Ureter (tissue), 1 donor: ENCODE data around the gene MAP2K3. TPM values are rescaled to one million over a fixed set of nuclear protein-coding genes. Genes with fewer than 3 reads are reported as not detected.
"Not testable (repeated sequence)": the region's sequence is repeated elsewhere in the genome, so short reads cannot be mapped to it uniquely, and the experiment has no call there.

Experiments used
- DNase-seq: peaks from one replicate; pipeline ENCODE4 v3.0.0-alpha.2; 2020; ENCODE audit warnings: low spot score
- total RNA-seq: library from RNA; stranded (reverse); gene quantifications from one replicate; pipeline ENCODE4 v1.2.4, GENCODE V29; 2023
- donor health status: DM: yes; HTN: yes; CAD: no.

The MAP2K3 gene
- total RNA-seq, 1 donor from 2014 or later, result 55.2 TPM

GRCh38 chr17:21296097-21297025 lies 11.8 kb downstream of the MAP2K3 start:
- DNase-seq, result no peak

GRCh38 chr17:21297026-21297520 lies 12.6 kb downstream of the MAP2K3 start:
- no peak for DNase-seq

DNA sequence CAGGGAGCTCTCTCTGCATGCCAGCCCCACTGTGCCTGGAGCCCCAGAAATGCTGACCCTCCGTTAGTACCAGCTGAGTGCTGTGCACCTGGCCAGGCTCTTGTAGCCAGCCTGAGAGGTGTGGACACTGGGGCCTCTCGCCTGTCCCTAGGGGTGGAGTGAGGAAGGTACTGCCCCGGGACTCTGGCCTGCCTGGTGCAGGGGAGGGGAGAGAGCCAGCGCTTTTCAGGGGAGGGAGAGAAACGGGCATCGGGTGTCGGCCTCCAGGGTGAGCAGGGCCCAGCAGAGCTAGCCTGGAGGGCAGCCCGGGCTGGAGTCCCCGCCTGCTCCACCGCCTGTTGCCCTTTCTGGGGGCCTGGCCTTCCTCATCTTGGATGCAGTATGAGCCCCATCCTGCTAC lies 13.1 kb downstream of the MAP2K3 start:
- no peak for DNase-seq

GRCh38 chr17:21298056-21298982 lies 13.8 kb downstream of the MAP2K3 start:
- DNase-seq, result no peak

DNA sequence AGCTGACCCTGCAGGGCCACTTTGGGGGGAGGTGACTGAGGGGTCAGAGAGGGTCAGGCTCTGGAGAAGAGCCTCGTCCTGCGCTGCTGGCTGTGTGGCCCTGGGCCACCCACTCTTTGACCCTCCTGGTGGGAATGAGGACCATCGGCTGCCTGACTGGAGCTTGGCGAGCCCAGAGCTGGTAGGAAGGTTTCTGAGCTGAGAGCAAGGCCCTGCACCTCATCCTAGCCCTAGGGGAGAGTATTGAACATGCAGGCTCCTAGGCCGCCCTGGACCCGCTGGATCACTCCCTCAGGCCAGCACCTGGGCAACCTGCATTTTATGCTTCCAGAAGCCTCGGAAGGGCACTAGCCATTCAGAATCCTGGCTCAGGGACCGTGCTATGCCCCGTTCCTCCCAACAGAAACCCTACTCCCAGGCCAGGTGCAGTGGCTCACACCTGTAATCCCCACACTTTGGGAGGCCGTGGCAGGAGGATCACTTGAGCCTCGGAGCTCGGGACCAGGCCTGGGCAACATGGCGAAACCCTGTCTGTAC lies 14.5 kb downstream of the MAP2K3 start:
- DNase-seq, result no peak

GRCh38 chr17:21299981-21300600 lies 15.6 kb downstream of the MAP2K3 start:
- DNase-seq, result no peak

- no peak for DNase-seq
These were observed 16.4 kb downstream of the MAP2K3 start for GRCh38 chr17:21300601-21301571.

GRCh38 chr17:21301593-21302550 lies 17.4 kb downstream of the MAP2K3 start:
- DNase-seq, result no peak

DNA sequence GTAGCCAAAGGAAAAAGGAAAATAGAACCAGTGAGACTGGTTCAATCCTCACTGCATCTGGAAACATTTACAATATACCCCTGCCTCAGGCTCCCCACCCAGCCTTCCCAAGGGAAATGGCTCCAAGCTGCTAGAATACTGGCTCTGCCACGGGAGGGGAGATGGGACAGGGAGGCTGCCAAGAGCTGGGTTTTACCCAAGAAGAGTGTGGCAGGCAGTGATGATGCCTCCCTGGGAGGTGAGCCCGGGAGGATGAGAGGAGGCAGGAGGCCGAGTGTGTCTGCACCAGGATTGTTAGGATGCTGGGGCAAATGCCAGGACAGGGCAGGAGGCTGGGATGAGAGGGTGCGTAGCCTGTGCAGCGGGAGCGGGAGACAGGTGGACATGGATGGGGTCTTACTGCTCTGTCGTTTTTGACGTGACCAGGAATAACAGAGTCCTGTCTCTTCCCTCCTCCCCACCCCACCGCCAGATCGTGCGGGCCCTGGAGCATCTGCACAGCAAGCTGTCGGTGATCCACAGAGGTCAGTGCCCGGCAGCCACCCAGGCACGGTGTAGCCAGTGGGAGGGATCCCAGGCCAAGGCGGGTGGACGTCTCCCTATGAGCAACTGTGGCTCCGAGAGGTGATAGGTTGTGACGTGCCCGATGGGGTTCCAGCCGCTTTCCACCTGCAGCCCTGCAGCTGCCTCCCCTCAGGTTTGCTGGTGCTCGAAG lies 18.4 kb downstream of the MAP2K3 start:
- no peak for DNase-seq

DNA sequence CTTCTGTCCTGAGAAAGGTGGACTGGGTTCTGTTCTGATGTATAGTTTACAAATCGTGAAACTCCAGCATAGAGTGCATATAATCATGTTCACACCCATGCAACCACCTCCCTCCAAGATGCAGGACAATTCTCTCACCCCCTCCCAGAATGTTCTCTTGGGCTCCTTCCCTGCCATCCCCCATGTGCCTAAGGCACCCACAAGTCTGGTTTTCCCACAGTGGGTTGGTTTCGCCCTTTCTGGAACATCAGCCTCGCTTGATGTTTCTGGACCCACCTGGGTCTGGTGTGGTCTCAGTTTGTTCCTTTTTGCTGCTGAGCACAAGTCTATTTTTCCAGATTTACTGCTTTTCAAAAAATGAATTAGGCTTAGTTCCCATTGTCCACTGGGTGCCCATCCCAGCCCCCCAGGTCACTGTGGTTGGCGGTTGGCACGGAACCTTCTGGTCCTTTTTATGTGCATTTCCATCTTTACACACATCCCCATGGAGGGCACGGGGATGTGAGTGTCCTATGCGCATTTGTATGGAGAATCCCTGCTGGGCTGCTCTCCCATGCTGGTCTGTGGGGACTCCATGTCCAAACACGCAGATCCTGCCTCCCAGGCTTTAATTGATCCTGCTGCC lies 19.0 kb downstream of the MAP2K3 start:
- DNase-seq, result no peak

GRCh38 chr17:21304091-21304490 lies 19.6 kb downstream of the MAP2K3 start:
- DNase-seq, result no peak

- DNase-seq, result not testable (repeated sequence)
These were observed 20.1 kb downstream of the MAP2K3 start for GRCh38 chr17:21304551-21305151.

GRCh38 chr17:21305431-21306180 lies 21.1 kb downstream of the MAP2K3 start:
- DNase-seq, result not testable (repeated sequence)

DNA sequence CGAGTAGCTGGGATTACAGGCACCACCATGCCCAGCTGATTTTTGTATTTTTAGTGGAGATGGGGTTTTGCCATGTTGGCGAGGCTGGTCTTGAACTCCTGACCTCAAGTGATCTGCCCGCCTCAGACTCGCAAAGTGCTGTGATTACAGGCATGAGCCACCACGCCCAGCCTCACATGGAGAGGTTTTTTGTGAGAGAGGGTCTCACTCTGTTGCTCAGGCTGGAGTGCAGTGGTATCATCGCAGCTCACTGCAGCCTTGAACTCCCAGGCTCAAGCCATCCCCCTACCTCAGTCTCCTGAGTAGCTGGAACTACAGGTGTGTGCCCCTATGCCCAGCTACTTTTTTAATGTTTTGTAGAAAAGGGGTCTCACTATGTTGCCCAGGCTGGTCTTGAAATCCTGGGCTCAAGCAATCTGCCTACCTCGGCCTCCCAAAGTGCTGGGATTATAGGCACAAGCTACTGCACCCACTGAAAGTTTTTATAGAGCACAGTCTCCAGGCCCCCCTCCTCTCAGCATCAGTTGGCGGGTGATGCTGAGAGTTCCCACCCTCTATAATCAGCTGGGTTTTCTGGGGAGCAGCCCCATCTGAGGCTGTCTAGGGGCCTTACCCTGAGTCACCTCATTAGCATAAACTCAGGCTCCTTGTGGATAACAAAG lies 22.2 kb downstream of the MAP2K3 start:
- not testable (repeated sequence) for DNase-seq

DNA sequence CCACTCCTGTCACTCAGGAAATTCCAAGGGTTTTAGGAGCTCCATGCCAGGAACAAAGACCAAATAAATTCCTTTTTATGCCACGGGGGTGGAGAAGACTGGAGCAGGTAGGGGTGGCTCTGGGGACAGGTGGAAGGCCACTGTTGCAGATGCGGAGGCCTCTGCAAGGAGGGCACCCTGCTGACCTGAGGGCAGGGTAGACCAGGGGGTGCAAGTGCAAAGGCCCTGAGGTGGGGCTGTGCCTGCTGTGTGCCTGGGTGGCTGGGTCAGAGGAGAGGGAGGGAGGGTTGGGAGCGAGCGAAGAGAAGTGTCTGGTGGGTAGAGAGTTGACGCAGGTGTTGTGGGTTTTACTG lies 22.7 kb downstream of the MAP2K3 start:
- DNase-seq, result not testable (repeated sequence)

GRCh38 chr17:21308931-21309381 lies 24.4 kb downstream of the MAP2K3 start:
- not testable (repeated sequence) for DNase-seq
